ENCODE measurements around the gene PLOD1.

GRCh38 chr1:11981378-11982009 is 47.0 kb downstream of the PLOD1 start:
- TF ChIP-seq, protein P1, sequence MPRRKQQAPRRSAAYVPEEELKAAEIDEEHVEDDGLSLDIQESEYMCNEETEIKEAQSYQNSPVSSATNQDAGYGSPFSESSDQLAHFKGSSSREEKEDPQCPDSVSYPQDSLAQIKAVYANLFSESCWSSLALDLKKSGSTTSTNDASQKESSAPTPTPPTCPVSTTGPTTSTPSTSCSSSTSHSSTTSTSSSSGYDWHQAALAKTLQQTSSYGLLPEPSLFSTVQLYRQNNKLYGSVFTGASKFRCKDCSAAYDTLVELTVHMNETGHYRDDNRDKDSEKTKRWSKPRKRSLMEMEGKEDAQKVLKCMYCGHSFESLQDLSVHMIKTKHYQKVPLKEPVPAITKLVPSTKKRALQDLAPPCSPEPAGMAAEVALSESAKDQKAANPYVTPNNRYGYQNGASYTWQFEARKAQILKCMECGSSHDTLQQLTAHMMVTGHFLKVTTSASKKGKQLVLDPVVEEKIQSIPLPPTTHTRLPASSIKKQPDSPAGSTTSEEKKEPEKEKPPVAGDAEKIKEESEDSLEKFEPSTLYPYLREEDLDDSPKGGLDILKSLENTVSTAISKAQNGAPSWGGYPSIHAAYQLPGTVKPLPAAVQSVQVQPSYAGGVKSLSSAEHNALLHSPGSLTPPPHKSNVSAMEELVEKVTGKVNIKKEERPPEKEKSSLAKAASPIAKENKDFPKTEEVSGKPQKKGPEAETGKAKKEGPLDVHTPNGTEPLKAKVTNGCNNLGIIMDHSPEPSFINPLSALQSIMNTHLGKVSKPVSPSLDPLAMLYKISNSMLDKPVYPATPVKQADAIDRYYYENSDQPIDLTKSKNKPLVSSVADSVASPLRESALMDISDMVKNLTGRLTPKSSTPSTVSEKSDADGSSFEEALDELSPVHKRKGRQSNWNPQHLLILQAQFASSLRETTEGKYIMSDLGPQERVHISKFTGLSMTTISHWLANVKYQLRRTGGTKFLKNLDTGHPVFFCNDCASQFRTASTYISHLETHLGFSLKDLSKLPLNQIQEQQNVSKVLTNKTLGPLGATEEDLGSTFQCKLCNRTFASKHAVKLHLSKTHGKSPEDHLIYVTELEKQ (tag by site-specific recombination; IDR thresholded peaks at IDR 0.05; ENCODE audit: borderline replicate concordance) = no peak
- no peak for TF ChIP-seq ZNF362 (tag by site-specific recombination; IDR thresholded peaks at IDR 0.05)
- no peak for TF ChIP-seq ZNF24 (tag by site-specific recombination; IDR thresholded peaks at IDR 0.05)
- TF ChIP-seq ZNF449 (tag by site-specific recombination; IDR thresholded peaks at IDR 0.05) = no peak
- no peak for TF ChIP-seq CTCF (tag by site-specific recombination; IDR thresholded peaks at IDR 0.05)
- TF ChIP-seq ZBTB11 (tag by site-specific recombination; conservative IDR thresholded peaks at IDR 0.05; ENCODE audit: low read depth) = no peak
- TF ChIP-seq ZNF510 (tag by site-specific recombination; IDR thresholded peaks at IDR 0.05; ENCODE audit: insufficient replicate concordance) = no peak
- no peak for TF ChIP-seq GLI2 (tag by site-specific recombination; IDR thresholded peaks at IDR 0.05; ENCODE audit: borderline replicate concordance, low read depth)
- no peak for TF ChIP-seq ZNF335 (tag by site-specific recombination; conservative IDR thresholded peaks at IDR 0.05)
- TF ChIP-seq ZBTB8A (tag by site-specific recombination; IDR thresholded peaks at IDR 0.05) = no peak
- TF ChIP-seq KLF16 (tag by site-specific recombination; IDR thresholded peaks at IDR 0.05) = no peak
- no peak for TF ChIP-seq MYNN (tag by site-specific recombination; IDR thresholded peaks at IDR 0.05; ENCODE audit: borderline replicate concordance)
